HL-60 (cell line): ENCODE measurements around the gene EHD1.

ENCODE experiments used
- DNase-seq, 2 experiments: peaks; one replicate each; pipeline ENCODE4 v3.0.0-alpha.2; 2010 to 2020; ENCODE audit warnings: low read depth in 1 of 2, low spot score in 1 of 2
- H3K27ac ChIP-seq: fragments of 250-450 bp; sonication (Bioruptor Pico); replicated peaks from 2 replicates; pipeline ENCODE4 v1.5.1; 2020; ENCODE audit warnings: mild to moderate bottlenecking, moderate library complexity
- H3K27me3 ChIP-seq: fragments of 250-450 bp; sonication (Bioruptor Pico); 2 replicates; pipeline ENCODE4 v1.5.1; 2021; ENCODE audit warnings: mild to moderate bottlenecking, moderate library complexity; ENCODE audit not compliant: insufficient read depth, poor library complexity, severe bottlenecking
- H3K4me3 ChIP-seq: replicated peaks from 2 replicates; pipeline ENCODE4 v1.5.1; 2011; ENCODE audit warnings: mild to moderate bottlenecking, control low read depth, low read length; ENCODE audit not compliant: insufficient read depth
- GABPA ChIP-seq: IDR thresholded peaks from 2 replicates; pipeline ENCODE4 v1.6.1; 2012; ENCODE audit warnings: low read depth
- POLR2AphosphoS5 ChIP-seq: IDR thresholded peaks from 2 replicates; pipeline ENCODE4 v1.6.1; 2012; ENCODE audit warnings: low read depth
- SPI1 ChIP-seq: IDR thresholded peaks from 2 replicates; pipeline ENCODE4 v1.6.1; 2012; ENCODE audit warnings: low read depth, mild to moderate bottlenecking, borderline replicate concordance
- TF ChIP-seq, protein P1 (sequence below): IDR thresholded peaks from 2 replicates; pipeline ENCODE4 v1.6.1; 2012; ENCODE audit warnings: low read depth; ENCODE audit not compliant: insufficient replicate concordance
- TF ChIP-seq, protein P2 (sequence below): IDR thresholded peaks from one replicate; pipeline ENCODE4 v1.5.1; 2011; ENCODE audit warnings: low read length, control low read depth, inconsistent platforms; ENCODE audit not compliant: insufficient read depth

Gene EHD1

DNA sequence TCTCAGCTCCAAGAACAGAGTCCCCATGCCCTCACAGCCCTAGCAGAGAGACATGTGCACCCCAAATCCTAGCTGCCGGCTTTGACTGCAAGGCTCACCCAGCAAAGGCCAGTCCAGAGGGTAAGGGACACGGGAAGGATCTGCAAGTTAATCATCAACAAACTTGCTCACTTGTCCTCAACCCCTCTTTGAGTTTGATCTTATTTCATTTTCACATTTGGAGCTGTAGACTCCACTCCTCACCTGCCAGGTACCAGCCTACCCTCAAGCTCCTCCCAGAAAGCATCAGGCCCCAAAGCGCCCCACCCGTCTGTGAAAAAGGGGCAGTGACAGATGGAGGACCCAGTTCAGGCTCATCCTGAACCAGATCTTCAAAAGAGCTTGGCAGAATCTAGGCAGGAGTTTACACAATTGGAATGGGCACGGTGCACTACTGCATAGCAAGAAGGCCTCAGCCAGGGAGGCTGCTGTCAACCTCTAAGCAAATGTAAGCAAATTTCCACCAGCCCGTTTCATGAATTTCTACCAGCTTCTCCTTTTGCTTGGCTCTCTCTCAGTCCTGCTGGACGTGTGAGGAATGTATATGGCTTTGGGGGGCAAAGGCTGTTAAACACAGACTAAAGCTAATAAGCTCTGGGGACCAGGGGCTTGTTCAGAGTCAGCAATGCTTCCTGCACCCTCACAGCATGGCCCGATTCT, 5.5 kb downstream of the EHD1 start:
- no peak overlapping the region for H3K4me3 ChIP-seq
- no peak for DNase-seq
- H3K27ac ChIP-seq: no peak overlapping the region

DNA sequence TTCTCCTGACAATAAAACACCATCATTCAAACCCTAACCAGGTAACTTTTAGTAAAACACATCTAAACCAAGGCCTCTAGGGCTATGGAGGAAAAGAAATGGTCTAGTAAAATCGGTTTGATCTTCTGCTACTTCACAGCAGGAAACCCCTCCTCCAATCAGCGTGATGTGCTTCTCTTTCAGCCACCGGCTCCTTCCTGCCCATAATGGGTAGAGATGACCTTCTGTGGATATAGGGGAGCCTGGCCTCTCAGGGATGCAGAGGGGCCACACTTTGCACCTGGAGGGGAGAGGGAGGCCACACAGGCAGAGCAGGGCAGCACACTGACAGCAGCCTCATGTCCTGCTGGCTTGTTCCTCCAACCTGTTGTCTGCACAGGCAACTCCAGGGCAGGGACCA, 6.9 kb downstream of the EHD1 start:
- H3K4me3 ChIP-seq: no peak overlapping the region
- DNase-seq: no peak
- H3K27ac ChIP-seq: no peak overlapping the region
- no peaks in the 10 kb centered on the region for H3K27me3 ChIP-seq
- TF ChIP-seq, protein P1, sequence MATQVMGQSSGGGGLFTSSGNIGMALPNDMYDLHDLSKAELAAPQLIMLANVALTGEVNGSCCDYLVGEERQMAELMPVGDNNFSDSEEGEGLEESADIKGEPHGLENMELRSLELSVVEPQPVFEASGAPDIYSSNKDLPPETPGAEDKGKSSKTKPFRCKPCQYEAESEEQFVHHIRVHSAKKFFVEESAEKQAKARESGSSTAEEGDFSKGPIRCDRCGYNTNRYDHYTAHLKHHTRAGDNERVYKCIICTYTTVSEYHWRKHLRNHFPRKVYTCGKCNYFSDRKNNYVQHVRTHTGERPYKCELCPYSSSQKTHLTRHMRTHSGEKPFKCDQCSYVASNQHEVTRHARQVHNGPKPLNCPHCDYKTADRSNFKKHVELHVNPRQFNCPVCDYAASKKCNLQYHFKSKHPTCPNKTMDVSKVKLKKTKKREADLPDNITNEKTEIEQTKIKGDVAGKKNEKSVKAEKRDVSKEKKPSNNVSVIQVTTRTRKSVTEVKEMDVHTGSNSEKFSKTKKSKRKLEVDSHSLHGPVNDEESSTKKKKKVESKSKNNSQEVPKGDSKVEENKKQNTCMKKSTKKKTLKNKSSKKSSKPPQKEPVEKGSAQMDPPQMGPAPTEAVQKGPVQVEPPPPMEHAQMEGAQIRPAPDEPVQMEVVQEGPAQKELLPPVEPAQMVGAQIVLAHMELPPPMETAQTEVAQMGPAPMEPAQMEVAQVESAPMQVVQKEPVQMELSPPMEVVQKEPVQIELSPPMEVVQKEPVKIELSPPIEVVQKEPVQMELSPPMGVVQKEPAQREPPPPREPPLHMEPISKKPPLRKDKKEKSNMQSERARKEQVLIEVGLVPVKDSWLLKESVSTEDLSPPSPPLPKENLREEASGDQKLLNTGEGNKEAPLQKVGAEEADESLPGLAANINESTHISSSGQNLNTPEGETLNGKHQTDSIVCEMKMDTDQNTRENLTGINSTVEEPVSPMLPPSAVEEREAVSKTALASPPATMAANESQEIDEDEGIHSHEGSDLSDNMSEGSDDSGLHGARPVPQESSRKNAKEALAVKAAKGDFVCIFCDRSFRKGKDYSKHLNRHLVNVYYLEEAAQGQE: no peak
- TF ChIP-seq SPI1 (no peak), POLR2AphosphoS5 (no peak), GABPA (no peak)
- TF ChIP-seq, protein P2, sequence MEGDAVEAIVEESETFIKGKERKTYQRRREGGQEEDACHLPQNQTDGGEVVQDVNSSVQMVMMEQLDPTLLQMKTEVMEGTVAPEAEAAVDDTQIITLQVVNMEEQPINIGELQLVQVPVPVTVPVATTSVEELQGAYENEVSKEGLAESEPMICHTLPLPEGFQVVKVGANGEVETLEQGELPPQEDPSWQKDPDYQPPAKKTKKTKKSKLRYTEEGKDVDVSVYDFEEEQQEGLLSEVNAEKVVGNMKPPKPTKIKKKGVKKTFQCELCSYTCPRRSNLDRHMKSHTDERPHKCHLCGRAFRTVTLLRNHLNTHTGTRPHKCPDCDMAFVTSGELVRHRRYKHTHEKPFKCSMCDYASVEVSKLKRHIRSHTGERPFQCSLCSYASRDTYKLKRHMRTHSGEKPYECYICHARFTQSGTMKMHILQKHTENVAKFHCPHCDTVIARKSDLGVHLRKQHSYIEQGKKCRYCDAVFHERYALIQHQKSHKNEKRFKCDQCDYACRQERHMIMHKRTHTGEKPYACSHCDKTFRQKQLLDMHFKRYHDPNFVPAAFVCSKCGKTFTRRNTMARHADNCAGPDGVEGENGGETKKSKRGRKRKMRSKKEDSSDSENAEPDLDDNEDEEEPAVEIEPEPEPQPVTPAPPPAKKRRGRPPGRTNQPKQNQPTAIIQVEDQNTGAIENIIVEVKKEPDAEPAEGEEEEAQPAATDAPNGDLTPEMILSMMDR: no peak

More for the DNA sequence above, 5.5 kb downstream of the EHD1 start:
- no peaks in the 10 kb centered on the region for H3K27me3 ChIP-seq
- TF ChIP-seq, protein P2: no peak
- TF ChIP-seq, protein P1: no peak
- TF ChIP-seq SPI1 (no peak), POLR2AphosphoS5 (no peak), GABPA (no peak)

DNA sequence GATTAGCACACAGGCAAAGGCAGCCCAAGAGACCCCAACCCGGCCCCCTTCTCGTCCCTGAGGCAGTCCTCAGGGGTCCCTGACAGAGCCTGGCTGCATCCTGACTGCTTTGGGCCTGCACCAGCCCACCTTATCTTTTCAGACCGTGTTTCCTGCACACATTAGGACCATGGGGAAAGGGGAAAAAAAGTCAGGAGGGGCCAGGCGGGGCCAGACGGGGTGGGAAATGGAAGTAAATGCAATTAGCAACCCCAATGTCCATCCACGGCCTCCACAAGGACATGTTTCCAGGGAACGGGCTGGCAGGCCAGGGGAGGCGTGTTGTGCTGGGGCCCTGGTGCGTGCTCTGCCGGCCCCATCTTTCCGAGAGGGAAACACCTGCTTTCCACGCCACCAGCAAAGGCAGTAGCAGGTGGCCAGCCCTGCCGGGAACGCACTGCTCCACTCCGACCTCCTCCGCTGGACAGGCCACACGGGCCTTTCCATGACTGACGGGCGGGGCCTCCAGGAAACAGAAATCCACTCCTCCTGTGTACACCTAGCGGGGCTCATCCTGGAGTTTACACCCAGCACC, 7.4 kb downstream of the EHD1 start:
- H3K27me3 ChIP-seq: no peaks in the 10 kb centered on the region
- H3K27ac ChIP-seq: peak overlapping the region; percentile 61
- DNase-seq: no peak
- no peak overlapping the region for H3K4me3 ChIP-seq
- no peak for TF ChIP-seq POLR2AphosphoS5
- TF ChIP-seq SPI1: no peak

DNA sequence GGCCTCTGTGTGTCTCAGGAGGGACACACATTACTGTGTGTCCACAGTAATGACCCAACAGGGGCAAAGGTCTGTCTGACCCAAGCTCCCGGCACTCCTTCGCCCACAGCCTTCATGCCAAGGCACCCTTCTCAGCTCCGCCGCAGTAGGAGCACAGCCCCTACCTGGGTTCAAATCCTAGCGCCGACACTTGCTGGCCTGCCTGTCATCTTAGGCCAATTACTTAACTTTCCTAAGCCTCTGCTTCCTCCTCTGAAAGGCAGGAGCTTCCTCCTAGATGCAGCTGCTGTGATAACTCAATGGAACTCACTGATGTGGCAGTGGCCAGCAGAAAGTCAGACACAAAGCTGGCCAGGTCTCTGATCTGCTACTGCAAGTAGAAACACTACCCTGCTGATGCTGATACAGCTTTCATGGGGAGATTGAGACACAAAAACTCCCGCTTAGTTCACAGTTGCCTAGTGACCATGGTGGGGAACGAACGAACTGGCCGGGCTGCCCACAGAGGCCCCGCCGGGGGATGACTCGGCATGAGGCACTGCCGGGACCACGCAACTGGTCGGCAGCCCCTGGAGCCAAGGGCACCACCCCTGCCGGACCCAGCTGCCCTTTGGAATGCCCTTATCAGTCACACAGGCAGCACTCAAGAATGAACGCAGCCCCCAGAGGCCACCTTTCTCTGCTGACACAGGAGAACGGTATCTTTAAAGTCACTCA, 8.1 kb downstream of the EHD1 start:
- DNase-seq: peak in 1 of 2 experiments; percentile 79
- H3K4me3 ChIP-seq: no peak overlapping the region
- H3K27me3 ChIP-seq: no peaks in the 10 kb centered on the region
- peak overlapping the region; percentile 61 for H3K27ac ChIP-seq
- TF ChIP-seq, protein P2: no peak
- TF ChIP-seq, protein P1: no peak
- no peak for TF ChIP-seq POLR2AphosphoS5
- TF ChIP-seq GABPA: no peak
- TF ChIP-seq SPI1: no peak
